SK-N-SH (cell line): ENCODE results near the gene KCNT1. TPM values are rescaled to one million over a fixed set of nuclear protein-coding genes. Genes with fewer than 3 reads are reported as not detected.

ENCODE experiments used
- CTCF ChIA-PET: fragments of 300-600, 350-600 bp; formaldehyde crosslinking; extraction: SDS; loops from one replicate; lab custom pipeline; 2021; lab: Yijun Ruan, JAX
- POLR2A ChIA-PET: fragments of 350-600 bp; sonication (Branson Sonifier 250); formaldehyde crosslinking; extraction: SDS; loops from one replicate; lab custom pipeline; 2020; ENCODE audit warnings: antibody characterized with exemption, inconsistent platforms; lab: Yijun Ruan, JAX
- DNase-seq: peaks from one replicate; pipeline ENCODE4 v3.0.0; 2012
- H2AFZ ChIP-seq: fragments of 200-600 bp; sonication (generic); 2 replicates; pipeline ENCODE4 v1.8.1; 2016; ENCODE audit warnings: antibody characterized with exemption, mild to moderate bottlenecking, low read depth
- H3F3A ChIP-seq: fragments of 200-600 bp; sonication (generic); replicated peaks from 2 replicates; pipeline ENCODE3; 2016; ENCODE audit warnings: antibody characterized with exemption, mild to moderate bottlenecking; ENCODE audit not compliant: insufficient read depth
- H3K27ac ChIP-seq, 2 experiments: fragments of 200-500 bp in 1 of 2; fragments of 200-600 bp in 1 of 2; sonication (Bioruptor generic) in 1 of 2; sonication (generic), shearing (Covaris generic) in 1 of 2; 2 replicates each; pipeline versions ENCODE4 v1.5.1 to v1.6.1; 2014 to 2016; ENCODE audit warnings: low read depth in 2 of 2, inconsistent platforms in 1 of 2, low read length in 1 of 2, mild to moderate bottlenecking in 1 of 2, mixed read lengths in 1 of 2
- H3K27me3 ChIP-seq: fragments of 200-600 bp; sonication (generic), shearing (Covaris generic); 2 replicates; pipeline ENCODE4 v1.6.1; 2016; ENCODE audit warnings: mixed run types; ENCODE audit not compliant: insufficient read depth
- H3K36me3 ChIP-seq, 2 experiments: fragments of 200-500 bp in 1 of 2; fragments of 200-600 bp in 1 of 2; sonication (Bioruptor generic) in 1 of 2; sonication (generic) in 1 of 2; replicated peaks in 1 of 2; 2 replicates each; pipeline versions ENCODE3 to v1.5.1; 2014 to 2016; ENCODE audit warnings: low read length in 1 of 2, mild to moderate bottlenecking in 1 of 2; ENCODE audit not compliant: insufficient read depth in 2 of 2, control insufficient read depth in 1 of 2
- H3K4me1 ChIP-seq, 2 experiments: fragments of 200-500 bp in 1 of 2; fragments of 200-600 bp in 1 of 2; sonication (Bioruptor generic) in 1 of 2; sonication (generic), shearing (Covaris generic) in 1 of 2; 2 replicates each; pipeline versions ENCODE4 v1.5.1 to v1.6.1; 2014 to 2016; ENCODE audit warnings: low read depth in 1 of 2, low read length in 1 of 2, mixed run types in 1 of 2; ENCODE audit not compliant: insufficient read depth in 2 of 2, control insufficient read depth in 1 of 2
- H3K4me2 ChIP-seq: fragments of 200-600 bp; sonication (generic), shearing (Covaris generic); 2 replicates; pipeline ENCODE4 v1.6.1; 2017; ENCODE audit warnings: mixed run types
- H3K4me3 ChIP-seq, 2 experiments: fragments of 200-500 bp in 1 of 2; fragments of 200-600 bp in 1 of 2; sonication (Bioruptor generic) in 1 of 2; sonication (generic), shearing (Covaris generic) in 1 of 2; 2 replicates each; pipeline versions ENCODE4 v1.5.1 to v1.8.1; 2014 to 2016; ENCODE audit warnings: low read depth in 2 of 2, inconsistent platforms in 1 of 2, low read length in 1 of 2, mild to moderate bottlenecking in 1 of 2, mixed read lengths in 1 of 2, moderate library complexity in 1 of 2
- H3K79me2 ChIP-seq: fragments of 200-600 bp; sonication (generic); 2 replicates; pipeline ENCODE4 v1.8.1; 2017; ENCODE audit warnings: mild to moderate bottlenecking; ENCODE audit not compliant: insufficient read depth
- H3K9ac ChIP-seq: fragments of 200-600 bp; sonication (generic); 2 replicates; pipeline ENCODE4 v1.6.1; 2017; ENCODE audit warnings: mixed run types
- H3K9me2 ChIP-seq: fragments of 200-600 bp; sonication (generic); 2 replicates; pipeline ENCODE4 v1.6.1; 2017; ENCODE audit warnings: mixed run types
- H3K9me3 ChIP-seq: fragments of 200-600 bp; sonication (generic); 2 replicates; pipeline ENCODE4 v1.6.1; 2017; ENCODE audit warnings: mixed run types, mild to moderate bottlenecking, moderate library complexity
- H4K20me1 ChIP-seq: fragments of 200-600 bp; sonication (generic); 2 replicates; pipeline ENCODE4 v1.6.1; 2017; ENCODE audit warnings: mild to moderate bottlenecking, mixed run types; ENCODE audit not compliant: insufficient read depth
- CTCF ChIP-seq: fragments of 200-600 bp; sonication (generic); IDR thresholded peaks from 2 replicates; pipeline ENCODE4 v1.6.1; 2017; ENCODE audit warnings: antibody characterized with exemption, mild to moderate bottlenecking, moderate library complexity
- ELF1 ChIP-seq: IDR thresholded peaks from 2 replicates; pipeline ENCODE4 v1.4.0; 2012
- FOSL2 ChIP-seq: IDR thresholded peaks from 2 replicates; pipeline ENCODE4 v1.4.0; 2012; ENCODE audit warnings: low read depth, mild to moderate bottlenecking, moderate library complexity, borderline replicate concordance
- NFIC ChIP-seq: IDR thresholded peaks from 2 replicates; pipeline ENCODE4 v1.4.0; 2012; ENCODE audit warnings: borderline replicate concordance
- RAD21 ChIP-seq: IDR thresholded peaks from 2 replicates; pipeline ENCODE4 v1.6.1; 2012; ENCODE audit warnings: mild to moderate bottlenecking, low read length
- RFX5 ChIP-seq: IDR thresholded peaks from 2 replicates; pipeline ENCODE4 v1.6.1; 2012; ENCODE audit warnings: mild to moderate bottlenecking, improper control_type of control experiment, low read length
- RXRA ChIP-seq: IDR thresholded peaks from 2 replicates; pipeline ENCODE4 v1.4.0; 2012; ENCODE audit warnings: low read depth, mild to moderate bottlenecking, borderline replicate concordance
- USF1 ChIP-seq: IDR thresholded peaks from 2 replicates; pipeline ENCODE4 v1.4.0; 2012; ENCODE audit warnings: low read depth, borderline replicate concordance
- ZBTB33 ChIP-seq: IDR thresholded peaks from 2 replicates; pipeline ENCODE4 v1.4.0; 2012; ENCODE audit warnings: low read depth, borderline replicate concordance
- WGBS: methylation state at CpG from one replicate; pipeline ENCODE4 v1.1.6; 2017; ENCODE audit warnings: low lambda C conversion rate; 5-methylcytosine and 5-hydroxymethylcytosine counted together
- polyA plus RNA-seq, 3 experiments: library from polyadenylated mRNA; depleted of rRNA; stranded (reverse); fragments of >200 nt; gene quantifications; 2 replicates each; pipeline ENCODE4 v1.2.3, GENCODE V29; 2012

The KCNT1 gene
- polyA plus RNA-seq, 1 of the 3 experiments (the other 2 are of a cell fraction), result 0.08 TPM

- 23% methylated on average over 5 of the region's 11 CpGs for WGBS
- Histone ChIP-seq H3K36me3 (no peaks in the 10 kb centered on the region), H3K27ac (no peak overlapping the region), H3K27me3 (no peaks in the 10 kb centered on the region), H3K4me2 (no peak overlapping the region), H3K9ac (no peak overlapping the region), H3K4me3 (no peak overlapping the region), H3K79me2 (no peaks in the 10 kb centered on the region), H2AFZ (no peak overlapping the region), H3K9me3 (no peaks in the 10 kb centered on the region), H4K20me1 (no peaks in the 10 kb centered on the region), H3K9me2 (no peaks in the 10 kb centered on the region), H3K4me1 (no peaks in the 10 kb centered on the region), H3F3A (no peaks in the 10 kb centered on the region)
- ChIA-PET POLR2A (no interaction called here), CTCF (interaction anchor here (2.2 kb wide), 1 partner anchor 10 kb away, joined by 10 read pairs; the partner anchor contains the start of gene KCNT1)
- TF ChIP-seq ZBTB33 (no peak), FOSL2 (no peak), RXRA (no peak), NFIC (no peak), USF1 (no peak)
- DNase-seq, result no peak
Measured at GRCh38 chr9:135692410-135692809, 9.6 kb upstream of the KCNT1 start.

- no peaks in the 10 kb centered on the region for H3K9me2 ChIP-seq
- no peak overlapping the region for H2AFZ ChIP-seq
- H3F3A ChIP-seq, result no peaks in the 10 kb centered on the region
- H3K4me3 ChIP-seq, result no peak overlapping the region
- CTCF ChIA-PET, result interaction anchor here (0.9 to 2.2 kb wide), 2 partner anchors 9 to 88 kb away, joined by 3 to 10 read pairs; partner anchors contain the start of gene KCNT1
- H4K20me1 ChIP-seq, result no peaks in the 10 kb centered on the region
- POLR2A ChIA-PET, result no interaction called here
- H3K9me3 ChIP-seq, result no peaks in the 10 kb centered on the region
- 57% methylated on average over 16 of the region's 16 CpGs for WGBS
- H3K4me1 ChIP-seq, result no peaks in the 10 kb centered on the region
- H3K79me2 ChIP-seq, result no peaks in the 10 kb centered on the region
- H3K36me3 ChIP-seq, result no peaks in the 10 kb centered on the region
- H3K9ac ChIP-seq, result no peak overlapping the region
- no peak overlapping the region for H3K4me2 ChIP-seq
- DNase-seq, result no peak
- TF ChIP-seq CTCF (no peak), RAD21 (no peak), ELF1 (no peak), RFX5 (no peak)
- H3K27me3 ChIP-seq, result no peaks in the 10 kb centered on the region
- H3K27ac ChIP-seq, result no peak overlapping the region
Measured at GRCh38 chr9:135693265-135693664, 8.7 kb upstream of the KCNT1 start.
